Astrocyte of the cerebellum (primary cell): Measurements from ENCODE around the gene RAB3A.

Experiments used
- DNase-seq: peaks from one replicate; pipeline ENCODE4 v3.0.0-alpha.2; 2011; ENCODE audit warnings: low read depth
- H3K4me3 ChIP-seq: 2 replicates; pipeline ENCODE4 v1.5.1; 2011; ENCODE audit warnings: mild to moderate bottlenecking, low read depth, low read length, moderate library complexity
- CTCF ChIP-seq: IDR thresholded peaks from 2 replicates; pipeline ENCODE4 v1.5.1; 2012; ENCODE audit warnings: low read length, low read depth, moderate library complexity, mild to moderate bottlenecking; ENCODE audit errors: missing control alignments
- in situ Hi-C: cut with HindIII; loops from 2 replicates; pipeline ENCODE4 v1.10.0; 2017; ENCODE audit warnings: low sequenced_read_pairs

Gene RAB3A

GRCh38 chr19:18152817-18153555 is 50.9 kb downstream of the RAB3A start, which contains the start of gene PIK3R2:
Gene PIK3R2 (plus strand): TSS chr19:18153163. CDS start chr19:18155880, 2,717 bp downstream.
- peak; percentile 98 for DNase-seq
- no peak for TF ChIP-seq CTCF
- in situ Hi-C loops = no loop called here
- peak within 1 kb of the TSS; percentile 92 for H3K4me3 ChIP-seq

- TF ChIP-seq CTCF = peak; percentile 65
- H3K4me3 ChIP-seq = peak overlapping the region; percentile 92
- in situ Hi-C loops = no loop called here
- DNase-seq = peak; percentile 95
Measured at GRCh38 chr19:18152442-18152816, 51.4 kb downstream of the RAB3A start.

- no peak for TF ChIP-seq CTCF
- DNase-seq = no peak
- H3K4me3 ChIP-seq = no peak overlapping the region
- in situ Hi-C loops = no loop called here
Measured at GRCh38 chr19:18150776-18151624, 52.8 kb downstream of the RAB3A start.

GRCh38 chr19:18149596-18149975 is 54.3 kb downstream of the RAB3A start:
- H3K4me3 ChIP-seq = no peak overlapping the region
- no peak for TF ChIP-seq CTCF
- DNase-seq = no peak
- in situ Hi-C loops = no loop called here

- no peak for DNase-seq
- in situ Hi-C loops = no loop called here
- TF ChIP-seq CTCF = no peak
- H3K4me3 ChIP-seq = no peak overlapping the region
Measured at GRCh38 chr19:18147396-18147795, 56.4 kb downstream of the RAB3A start.
